Breast epithelium (tissue), 4 donors: Measurements from ENCODE around the gene CNMD. TPM values are rescaled to one million over a fixed set of nuclear protein-coding genes. Genes with fewer than 3 reads are reported as not detected.

Source experiments
- DNase-seq, 2 donors: peaks; one replicate each; pipeline ENCODE4 v3.0.0-alpha.2; 2019; ENCODE audit warnings: low spot score in 2 of 2
- H3K27ac ChIP-seq, 2 donors: fragments of 200-600 bp; sonication (generic) in 1 of 2; one replicate each; pipeline ENCODE4 v1.5.1; 2016 to 2019; ENCODE audit warnings: mild to moderate bottlenecking in 1 of 2
- H3K27me3 ChIP-seq, 2 donors: fragments of 200-600 bp; sonication (generic) in 1 of 2; one replicate each; pipeline versions ENCODE4 v1.5.1 to v1.6.0; 2017 to 2019; ENCODE audit warnings: control low read depth in 1 of 2, mild to moderate bottlenecking in 1 of 2
- H3K36me3 ChIP-seq: fragments of 200-600 bp; one replicate; pipeline ENCODE4 v1.5.1; 2019
- H3K4me1 ChIP-seq, 2 donors: fragments of 200-600 bp; sonication (generic); one replicate each; pipeline ENCODE4 v1.5.1; 2016 to 2019; ENCODE audit warnings: control low read depth in 1 of 2
- H3K4me3 ChIP-seq, 3 donors: fragments of 200-600 bp; sonication (generic); 1 replicate in 2 of 3; 2 replicates in 1 of 3; pipeline ENCODE4 v1.5.1; 2016 to 2019; ENCODE audit warnings: mild to moderate bottlenecking in 3 of 3, moderate library complexity in 2 of 3
- H3K9me3 ChIP-seq, 2 donors: fragments of 200-600 bp; sonication (generic) in 1 of 2; one replicate each; pipeline ENCODE4 v1.5.1; 2016 to 2019; ENCODE audit warnings: control low read depth in 1 of 2
- POLR2A ChIP-seq: fragments of 450-650 bp; IDR thresholded peaks from one replicate; pipeline ENCODE4 v1.6.1; 2016; ENCODE audit warnings: antibody characterized with exemption, mild to moderate bottlenecking, moderate library complexity
- POLR2AphosphoS5 ChIP-seq, 3 donors: sonication (generic); formaldehyde crosslinking; IDR thresholded peaks; one replicate each; pipeline ENCODE4 v1.6.1; 2017; ENCODE audit warnings: antibody characterized with exemption in 3 of 3
- intact Hi-C: fragments of 100-400 bp; cut with DNase I; formaldehyde crosslinking; loops from one replicate; pipeline ENCODE4 v1.15.1; 2023; ENCODE audit warnings: low total_unique reads
- total RNA-seq, 3 donors: library from RNA; depleted of rRNA; stranded (reverse); fragments of >200 nt; gene quantifications; one replicate each; pipeline ENCODE4 v1.1.0, GENCODE V29; 2016
- TF ChIP-seq, protein P1 (sequence below), 3 donors: fragments of 450-650 bp; IDR thresholded peaks; one replicate each; pipeline ENCODE4 v1.5.1; 2016 to 2017; ENCODE audit warnings: antibody characterized with exemption in 3 of 3, mild to moderate bottlenecking in 3 of 3, moderate library complexity in 3 of 3

The CNMD gene
- total RNA-seq, 3 donors from 2014 or later = 0.29 to 0.96 TPM; not detected in 1

GRCh38 chr13:52784591-52785340 lies 45.1 kb upstream of the CNMD start:
- Histone ChIP-seq H3K9me3 (no peaks in the 10 kb centered on the region), H3K27me3 (no peaks in the 10 kb centered on the region), H3K27ac (no peak overlapping the region), H3K4me1 (no peaks in the 10 kb centered on the region), H3K4me3 (no peak overlapping the region), H3K36me3 (no peaks in the 10 kb centered on the region)
- TF ChIP-seq POLR2A (no peak), POLR2AphosphoS5 (IDR thresholded peaks at IDR 0.05) (no peak)
- TF ChIP-seq, protein P1, sequence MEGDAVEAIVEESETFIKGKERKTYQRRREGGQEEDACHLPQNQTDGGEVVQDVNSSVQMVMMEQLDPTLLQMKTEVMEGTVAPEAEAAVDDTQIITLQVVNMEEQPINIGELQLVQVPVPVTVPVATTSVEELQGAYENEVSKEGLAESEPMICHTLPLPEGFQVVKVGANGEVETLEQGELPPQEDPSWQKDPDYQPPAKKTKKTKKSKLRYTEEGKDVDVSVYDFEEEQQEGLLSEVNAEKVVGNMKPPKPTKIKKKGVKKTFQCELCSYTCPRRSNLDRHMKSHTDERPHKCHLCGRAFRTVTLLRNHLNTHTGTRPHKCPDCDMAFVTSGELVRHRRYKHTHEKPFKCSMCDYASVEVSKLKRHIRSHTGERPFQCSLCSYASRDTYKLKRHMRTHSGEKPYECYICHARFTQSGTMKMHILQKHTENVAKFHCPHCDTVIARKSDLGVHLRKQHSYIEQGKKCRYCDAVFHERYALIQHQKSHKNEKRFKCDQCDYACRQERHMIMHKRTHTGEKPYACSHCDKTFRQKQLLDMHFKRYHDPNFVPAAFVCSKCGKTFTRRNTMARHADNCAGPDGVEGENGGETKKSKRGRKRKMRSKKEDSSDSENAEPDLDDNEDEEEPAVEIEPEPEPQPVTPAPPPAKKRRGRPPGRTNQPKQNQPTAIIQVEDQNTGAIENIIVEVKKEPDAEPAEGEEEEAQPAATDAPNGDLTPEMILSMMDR (IDR thresholded peaks at IDR 0.05) = no peak
- DNase-seq = no peak
- intact Hi-C loops = no loop called here

DNA sequence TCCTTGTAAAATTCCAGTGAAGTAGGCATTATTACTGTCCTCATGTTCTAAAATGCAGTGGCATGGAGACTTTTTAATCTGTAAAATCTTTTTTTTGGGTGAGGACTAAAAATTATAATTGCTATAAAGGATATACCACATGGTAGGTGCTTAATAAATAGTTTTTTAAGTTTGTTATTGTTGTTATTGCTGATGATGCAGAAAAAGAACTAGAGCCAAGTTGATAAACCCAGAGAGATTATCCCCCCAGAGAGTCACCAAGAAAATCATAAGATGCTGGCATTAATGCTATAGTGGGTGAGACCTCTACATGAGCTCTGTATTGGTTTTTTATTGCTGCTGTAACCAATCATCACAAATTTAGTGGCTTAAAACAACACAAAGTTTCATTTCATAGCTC lies 44.3 kb upstream of the CNMD start:
- Histone ChIP-seq H3K27ac (no peak overlapping the region), H3K36me3 (no peaks in the 10 kb centered on the region), H3K4me1 (no peaks in the 10 kb centered on the region), H3K4me3 (no peak overlapping the region), H3K9me3 (no peaks in the 10 kb centered on the region), H3K27me3 (no peaks in the 10 kb centered on the region)
- TF ChIP-seq POLR2A = no peak
- no peak for TF ChIP-seq POLR2AphosphoS5 (IDR thresholded peaks at IDR 0.05)
- TF ChIP-seq, protein P1 (IDR thresholded peaks at IDR 0.05) = no peak
- no peak for DNase-seq
- intact Hi-C loops = no loop called here

DNA sequence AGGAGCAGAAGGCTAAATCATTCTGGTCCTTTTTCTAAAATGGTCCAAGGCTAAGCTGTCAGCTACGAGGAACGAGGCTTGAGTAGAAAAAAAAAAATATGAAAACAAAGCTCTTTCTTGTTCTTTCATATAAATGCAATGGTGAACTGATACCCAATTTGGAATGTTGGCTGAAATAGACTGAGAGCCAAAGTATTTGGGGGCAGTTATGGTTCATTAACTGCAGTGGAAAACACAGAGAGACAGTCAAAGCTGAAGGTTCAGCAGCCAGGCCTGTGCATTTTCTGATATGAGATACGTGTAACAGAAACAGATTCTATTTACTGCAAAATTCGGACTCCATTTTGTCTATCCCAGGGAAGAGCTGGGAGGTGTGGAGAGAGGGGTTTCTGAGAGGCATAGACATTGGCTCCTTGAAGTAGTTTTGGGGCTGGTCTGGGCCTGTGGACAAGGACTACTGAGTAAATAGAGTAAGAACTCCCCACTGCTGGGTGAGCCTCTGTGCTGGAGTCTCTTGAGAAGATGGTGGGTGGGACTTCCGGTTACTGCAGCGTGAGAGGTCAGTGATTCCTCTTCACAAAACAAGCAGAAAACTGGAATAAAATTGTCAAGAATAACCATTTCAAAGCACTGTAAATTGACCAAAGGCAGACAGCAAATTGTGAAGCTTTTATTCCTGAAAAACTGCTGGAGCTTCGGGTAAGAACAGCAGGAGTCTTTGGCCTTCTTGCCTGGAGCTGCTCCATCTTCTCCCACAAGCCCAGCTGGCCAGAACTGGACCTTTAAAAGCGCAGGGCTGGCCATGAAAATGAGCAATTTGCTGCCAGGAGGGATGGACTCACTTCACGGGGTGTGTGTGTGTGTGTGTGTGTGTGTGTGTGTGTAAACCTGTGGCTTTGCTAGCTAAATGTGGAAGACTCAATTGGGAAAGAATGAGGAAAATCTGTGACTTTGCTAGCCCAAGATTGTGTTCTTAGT lies 43.1 kb upstream of the CNMD start:
- Histone ChIP-seq H3K27ac (no peak overlapping the region), H3K27me3 (no peaks in the 10 kb centered on the region), H3K36me3 (no peaks in the 10 kb centered on the region), H3K4me3 (no peak overlapping the region), H3K4me1 (no peaks in the 10 kb centered on the region), H3K9me3 (no peaks in the 10 kb centered on the region)
- TF ChIP-seq, protein P1 (IDR thresholded peaks at IDR 0.05) = no peak
- TF ChIP-seq POLR2A = no peak
- no peak for TF ChIP-seq POLR2AphosphoS5 (IDR thresholded peaks at IDR 0.05)
- no peak for DNase-seq
- intact Hi-C loops = no loop called here

DNA sequence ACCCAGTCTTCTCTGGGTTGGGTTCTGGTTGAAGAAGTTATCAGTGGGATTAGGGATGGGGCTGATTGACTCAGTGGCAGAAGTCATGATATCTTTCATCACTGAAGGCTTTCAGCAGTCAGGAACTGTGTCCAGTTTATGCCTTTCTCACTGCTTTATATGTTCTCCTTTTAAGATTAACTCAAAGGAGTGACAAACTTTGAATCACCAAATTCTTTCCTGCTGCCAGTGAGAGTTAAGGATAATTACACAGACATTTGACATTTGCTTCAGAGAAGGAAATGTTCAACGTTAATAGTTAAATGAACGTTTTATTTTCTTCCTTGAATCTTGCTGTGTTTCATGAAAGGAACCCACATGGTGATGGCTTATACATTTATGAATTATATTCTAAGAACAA lies 41.0 kb upstream of the CNMD start:
- no peak for DNase-seq
- H3K27me3 ChIP-seq = no peaks in the 10 kb centered on the region

More for the DNA sequence above, 41.0 kb upstream of the CNMD start:
- no peak overlapping the region for H3K4me3 ChIP-seq
- H3K9me3 ChIP-seq = no peaks in the 10 kb centered on the region
- intact Hi-C loops = no loop called here
- H3K27ac ChIP-seq = no peak overlapping the region
- H3K4me1 ChIP-seq = no peaks in the 10 kb centered on the region
- no peak for TF ChIP-seq POLR2A
- TF ChIP-seq, protein P1 (IDR thresholded peaks at IDR 0.05) = no peak
- TF ChIP-seq POLR2AphosphoS5 (IDR thresholded peaks at IDR 0.05) = no peak
- no peaks in the 10 kb centered on the region for H3K36me3 ChIP-seq
